Measurements from ENCODE around the gene STPG3.

The STPG3 gene

DNA sequence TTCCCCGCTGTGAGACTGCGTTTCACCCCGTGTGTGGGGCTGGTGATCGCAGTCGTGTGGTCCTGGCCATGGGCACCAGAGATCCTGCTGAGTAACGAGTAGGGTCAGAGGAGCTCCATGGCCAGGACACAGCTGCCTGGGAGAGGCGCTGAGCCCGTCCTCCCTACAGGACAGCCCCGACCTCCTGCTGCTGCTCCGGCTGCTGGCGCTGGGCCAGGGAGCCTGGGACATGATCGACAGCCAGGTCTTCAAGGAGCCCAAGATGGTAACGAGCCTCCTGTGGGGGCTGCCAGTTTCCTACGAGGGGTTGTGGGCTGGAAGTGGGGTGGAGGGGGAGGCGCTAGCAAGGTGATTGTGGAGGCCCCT, 15.1 kb downstream of the STPG3 start:
- Histone ChIP-seq H3K4me1 (ENCODE audit: control insufficient read depth, insufficient read depth, low read length) (peaks cover 3% of the 10 kb centered on the region), H3K4me3 (ENCODE audit: low read length) (no peak overlapping the region), H3K36me3 (ENCODE audit: control insufficient read depth, insufficient read depth, low read length, severe bottlenecking) (peaks cover 53% of the 10 kb centered on the region), H3K27me3 (replicated peaks; ENCODE audit: control insufficient read depth, insufficient read depth, low read length) (no peaks in the 10 kb centered on the region), H3K9me3 (ENCODE audit: control insufficient read depth, low read length) (no peaks in the 10 kb centered on the region), H3K9ac (ENCODE audit: low read length) (no peak overlapping the region)
- DNase-seq (ENCODE audit: low read depth), result no peak

DNA sequence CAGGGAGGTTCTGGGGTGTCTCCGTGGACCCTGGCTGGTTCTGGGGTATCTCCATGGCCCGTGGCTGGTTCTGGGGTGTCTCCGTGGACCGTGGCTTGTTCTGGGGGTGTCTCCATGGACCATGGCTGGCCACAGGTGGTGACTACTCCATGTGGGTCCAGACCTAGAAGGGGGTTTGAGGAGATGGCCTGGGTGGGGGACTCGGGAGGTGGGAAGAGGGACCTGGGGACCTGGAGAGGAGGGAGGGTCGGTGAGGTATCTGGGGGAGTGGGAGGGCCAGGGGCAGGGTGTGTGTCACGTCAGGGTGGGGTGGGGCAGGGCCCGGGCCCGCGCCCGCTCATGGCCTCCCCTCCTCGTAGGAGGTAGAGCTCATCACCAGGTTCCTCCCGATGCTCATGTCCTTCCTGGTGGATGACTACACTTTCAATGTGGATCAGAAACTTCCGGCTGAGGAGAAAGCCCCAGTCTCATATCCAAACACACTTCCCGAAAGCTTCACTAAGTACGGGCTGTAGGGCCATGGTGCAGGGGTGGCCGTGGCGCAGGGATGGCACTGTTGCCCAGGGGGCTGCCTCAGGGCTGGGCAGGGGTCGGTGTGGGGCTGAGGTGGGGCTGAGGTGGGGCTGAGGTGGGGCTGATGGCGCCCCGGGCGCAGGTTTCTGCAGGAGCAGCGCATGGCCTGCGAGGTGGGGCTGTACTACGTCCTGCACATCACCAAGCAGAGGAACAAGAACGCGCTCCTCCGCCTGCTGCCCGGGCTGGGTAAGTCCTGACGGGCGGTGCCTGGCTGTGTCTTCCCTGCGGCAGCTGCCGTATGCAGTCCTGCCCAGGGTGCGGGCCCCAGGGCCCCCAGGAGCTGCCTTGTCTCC, 15.7 kb downstream of the STPG3 start:
- no peaks in the 10 kb centered on the region for H3K9me3 ChIP-seq (ENCODE audit: control insufficient read depth, low read length)
- no peaks in the 10 kb centered on the region for H3K27me3 ChIP-seq (replicated peaks; ENCODE audit: control insufficient read depth, insufficient read depth, low read length)
- peaks cover 3% of the 10 kb centered on the region for H3K4me1 ChIP-seq (ENCODE audit: control insufficient read depth, insufficient read depth, low read length)
- H3K9ac ChIP-seq (ENCODE audit: low read length), result no peak overlapping the region
- peaks cover 57% of the 10 kb centered on the region for H3K36me3 ChIP-seq (ENCODE audit: control insufficient read depth, insufficient read depth, low read length, severe bottlenecking)
- no peak for DNase-seq (ENCODE audit: low read depth)
- no peak overlapping the region for H3K4me3 ChIP-seq (ENCODE audit: low read length)

DNA sequence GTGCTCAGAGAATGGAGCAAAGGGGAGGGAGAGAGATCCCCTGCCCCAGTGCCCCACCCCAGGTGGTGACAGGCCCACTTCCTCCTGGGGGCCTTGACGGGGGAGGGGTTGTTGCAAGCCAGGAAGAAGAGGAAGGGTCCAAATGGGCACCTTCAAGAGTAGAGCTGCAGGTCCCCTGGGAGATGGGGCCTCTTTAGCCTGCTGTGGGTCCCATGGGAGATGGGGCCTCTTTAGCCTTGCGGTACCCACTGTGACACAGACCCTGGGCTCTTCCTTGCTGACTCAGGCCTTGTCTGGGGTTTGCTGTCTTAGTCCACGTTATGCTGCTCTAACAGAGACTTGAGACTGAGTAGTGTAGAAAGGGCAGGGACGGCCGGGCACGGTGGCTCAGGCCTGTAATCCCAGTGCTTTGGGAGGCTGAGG, 16.9 kb downstream of the STPG3 start:
- Histone ChIP-seq H3K27me3 (replicated peaks; ENCODE audit: control insufficient read depth, insufficient read depth, low read length) (no peaks in the 10 kb centered on the region), H3K4me1 (ENCODE audit: control insufficient read depth, insufficient read depth, low read length) (peaks cover 3% of the 10 kb centered on the region), H3K36me3 (ENCODE audit: control insufficient read depth, insufficient read depth, low read length, severe bottlenecking) (peaks cover 57% of the 10 kb centered on the region), H3K4me3 (ENCODE audit: low read length) (no peak overlapping the region), H3K9ac (ENCODE audit: low read length) (no peak overlapping the region), H3K9me3 (ENCODE audit: control insufficient read depth, low read length) (no peaks in the 10 kb centered on the region)
- DNase-seq (ENCODE audit: low read depth), result no peak

DNA sequence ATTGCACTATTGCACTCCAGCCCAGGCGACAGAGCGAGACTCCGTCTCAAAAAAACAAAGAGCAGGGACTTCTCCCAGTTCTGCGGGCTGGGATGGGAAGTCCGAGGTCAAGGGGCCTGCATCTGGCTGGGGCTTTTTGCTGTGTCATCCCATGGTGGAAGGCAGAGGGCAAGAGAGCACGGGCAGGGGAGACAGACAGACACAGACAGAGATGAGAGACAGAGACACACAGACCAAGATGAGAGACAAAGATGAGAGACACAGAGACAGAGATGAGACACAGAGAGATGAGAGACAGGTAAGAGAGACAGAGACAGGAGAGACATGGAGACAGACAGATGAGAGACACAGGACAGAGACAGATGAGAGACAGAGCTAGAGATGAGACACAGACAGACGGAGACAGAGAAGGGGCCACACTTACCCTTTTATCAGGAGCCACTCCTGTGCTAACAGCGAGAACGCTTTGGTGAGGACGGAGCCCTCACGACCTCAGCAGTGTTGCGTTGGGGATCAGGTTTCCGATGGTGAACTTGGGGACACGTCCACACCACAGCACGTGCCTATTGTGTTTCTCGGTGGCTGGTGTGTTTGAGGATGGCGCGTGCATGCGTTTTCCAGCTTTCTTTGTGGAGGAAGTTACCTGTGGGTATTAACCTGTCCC, 17.6 kb downstream of the STPG3 start:
- Histone ChIP-seq H3K4me3 (ENCODE audit: low read length) (no peak overlapping the region), H3K36me3 (ENCODE audit: control insufficient read depth, insufficient read depth, low read length, severe bottlenecking) (peaks cover 54% of the 10 kb centered on the region), H3K9me3 (ENCODE audit: control insufficient read depth, low read length) (no peaks in the 10 kb centered on the region), H3K9ac (ENCODE audit: low read length) (no peak overlapping the region), H3K4me1 (ENCODE audit: control insufficient read depth, insufficient read depth, low read length) (peaks cover 3% of the 10 kb centered on the region), H3K27me3 (replicated peaks; ENCODE audit: control insufficient read depth, insufficient read depth, low read length) (no peaks in the 10 kb centered on the region)
- no peak for DNase-seq (ENCODE audit: low read depth)

DNA sequence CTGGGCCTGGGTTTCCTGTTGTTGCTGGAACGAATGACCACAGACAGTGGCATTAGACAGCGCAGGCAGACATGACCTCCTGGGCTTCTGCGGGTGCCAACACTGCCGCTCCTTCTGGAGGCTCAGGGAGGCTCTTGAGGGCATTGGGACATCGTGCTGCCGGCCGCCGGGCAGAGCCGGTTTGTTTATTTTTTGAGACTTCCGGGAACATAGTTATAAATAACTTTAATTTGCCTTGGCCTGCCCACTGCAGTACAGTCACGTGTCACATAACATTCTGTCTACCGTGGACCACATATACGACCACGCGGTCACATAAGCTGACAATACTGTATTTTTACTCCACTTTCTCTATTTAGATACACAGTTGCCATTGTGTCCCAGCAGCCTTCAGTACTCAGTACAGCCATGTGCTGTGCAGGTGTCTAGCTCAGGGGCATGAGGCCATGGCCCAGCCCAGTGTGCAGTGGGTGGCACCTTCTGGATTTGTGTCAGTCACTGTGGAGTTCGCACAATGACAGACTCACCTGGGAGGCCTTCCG, 18.2 kb downstream of the STPG3 start:
- DNase-seq (ENCODE audit: low read depth), result peak; percentile 35
- Histone ChIP-seq H3K4me3 (ENCODE audit: low read length) (no peak overlapping the region), H3K4me1 (ENCODE audit: control insufficient read depth, insufficient read depth, low read length) (peaks cover 3% of the 10 kb centered on the region), H3K27me3 (replicated peaks; ENCODE audit: control insufficient read depth, insufficient read depth, low read length) (no peaks in the 10 kb centered on the region), H3K9me3 (ENCODE audit: control insufficient read depth, low read length) (no peaks in the 10 kb centered on the region), H3K36me3 (ENCODE audit: control insufficient read depth, insufficient read depth, low read length, severe bottlenecking) (peaks cover 48% of the 10 kb centered on the region), H3K9ac (ENCODE audit: low read length) (no peak overlapping the region)

DNA sequence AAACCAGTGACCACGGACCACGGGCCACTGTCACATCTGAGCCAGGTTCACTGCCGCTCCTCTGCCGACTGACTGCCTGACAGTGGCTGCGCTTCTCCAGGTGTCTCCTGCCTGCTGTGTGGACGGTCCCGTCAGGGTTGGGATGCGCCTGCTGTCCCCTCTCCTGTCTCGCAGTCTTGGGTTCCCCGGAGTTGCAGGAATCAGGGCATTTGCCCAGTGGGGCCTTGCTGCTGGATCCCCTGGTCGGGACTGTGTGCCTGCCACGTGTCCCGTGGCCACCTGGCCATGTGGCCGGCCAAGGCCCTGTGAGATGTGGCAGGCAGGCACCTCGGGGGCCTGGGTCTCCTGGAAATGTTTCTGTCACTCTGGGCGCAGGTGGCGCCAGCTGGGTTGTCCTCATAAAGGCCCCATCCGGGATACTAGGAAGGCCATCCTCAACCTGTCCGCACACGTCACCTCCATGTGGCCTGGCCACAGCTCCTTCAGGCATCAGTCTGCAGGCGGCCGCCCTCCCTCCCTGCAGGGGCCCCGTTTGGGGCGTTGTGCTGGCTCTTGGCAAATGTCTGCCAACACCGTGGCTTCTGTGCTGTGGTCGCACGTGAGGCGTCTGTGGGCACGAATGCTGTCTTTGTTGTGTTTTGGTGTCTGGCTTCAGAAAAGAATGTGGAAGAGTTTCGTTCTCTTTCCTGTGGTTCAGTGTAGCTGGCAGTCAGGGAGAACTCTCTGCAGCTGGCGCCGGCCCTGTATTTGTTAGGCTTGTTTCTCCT, 20.0 kb downstream of the STPG3 start:
- H3K4me3 ChIP-seq (ENCODE audit: low read length), result no peak overlapping the region
- no peaks in the 10 kb centered on the region for H3K9me3 ChIP-seq (ENCODE audit: control insufficient read depth, low read length)
- H3K4me1 ChIP-seq (ENCODE audit: control insufficient read depth, insufficient read depth, low read length), result peaks cover 8% of the 10 kb centered on the region
- DNase-seq (ENCODE audit: low read depth), result no peak
- H3K36me3 ChIP-seq (ENCODE audit: control insufficient read depth, insufficient read depth, low read length, severe bottlenecking), result peaks cover 37% of the 10 kb centered on the region
- no peak overlapping the region for H3K9ac ChIP-seq (ENCODE audit: low read length)
- H3K27me3 ChIP-seq (replicated peaks; ENCODE audit: control insufficient read depth, insufficient read depth, low read length), result no peaks in the 10 kb centered on the region

DNA sequence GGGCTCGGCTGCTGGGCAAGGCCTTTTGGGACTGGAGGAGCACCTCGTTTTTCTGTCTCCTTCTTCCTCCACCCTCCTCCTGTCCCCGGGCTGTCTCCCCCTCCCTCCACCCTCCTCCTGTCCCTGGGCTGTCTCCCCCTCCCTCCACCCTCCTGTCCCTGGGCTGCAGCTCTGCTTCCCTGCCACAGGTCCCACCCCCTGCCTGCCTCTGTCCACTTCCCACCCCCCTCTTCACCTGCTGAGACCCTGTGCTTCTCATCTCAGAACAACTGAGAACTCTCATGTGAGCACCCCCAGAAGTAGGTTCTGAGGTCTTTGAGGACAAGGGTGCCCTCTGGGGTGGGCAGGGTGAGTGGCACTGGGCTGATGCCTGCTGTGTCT, 20.6 kb downstream of the STPG3 start:
- Histone ChIP-seq H3K4me1 (ENCODE audit: control insufficient read depth, insufficient read depth, low read length) (peaks cover 14% of the 10 kb centered on the region), H3K36me3 (ENCODE audit: control insufficient read depth, insufficient read depth, low read length, severe bottlenecking) (peaks cover 33% of the 10 kb centered on the region), H3K27me3 (replicated peaks; ENCODE audit: control insufficient read depth, insufficient read depth, low read length) (no peaks in the 10 kb centered on the region), H3K4me3 (ENCODE audit: low read length) (no peak overlapping the region), H3K9ac (ENCODE audit: low read length) (no peak overlapping the region), H3K9me3 (ENCODE audit: control insufficient read depth, low read length) (no peaks in the 10 kb centered on the region)
- DNase-seq (ENCODE audit: low read depth), result no peak

DNA sequence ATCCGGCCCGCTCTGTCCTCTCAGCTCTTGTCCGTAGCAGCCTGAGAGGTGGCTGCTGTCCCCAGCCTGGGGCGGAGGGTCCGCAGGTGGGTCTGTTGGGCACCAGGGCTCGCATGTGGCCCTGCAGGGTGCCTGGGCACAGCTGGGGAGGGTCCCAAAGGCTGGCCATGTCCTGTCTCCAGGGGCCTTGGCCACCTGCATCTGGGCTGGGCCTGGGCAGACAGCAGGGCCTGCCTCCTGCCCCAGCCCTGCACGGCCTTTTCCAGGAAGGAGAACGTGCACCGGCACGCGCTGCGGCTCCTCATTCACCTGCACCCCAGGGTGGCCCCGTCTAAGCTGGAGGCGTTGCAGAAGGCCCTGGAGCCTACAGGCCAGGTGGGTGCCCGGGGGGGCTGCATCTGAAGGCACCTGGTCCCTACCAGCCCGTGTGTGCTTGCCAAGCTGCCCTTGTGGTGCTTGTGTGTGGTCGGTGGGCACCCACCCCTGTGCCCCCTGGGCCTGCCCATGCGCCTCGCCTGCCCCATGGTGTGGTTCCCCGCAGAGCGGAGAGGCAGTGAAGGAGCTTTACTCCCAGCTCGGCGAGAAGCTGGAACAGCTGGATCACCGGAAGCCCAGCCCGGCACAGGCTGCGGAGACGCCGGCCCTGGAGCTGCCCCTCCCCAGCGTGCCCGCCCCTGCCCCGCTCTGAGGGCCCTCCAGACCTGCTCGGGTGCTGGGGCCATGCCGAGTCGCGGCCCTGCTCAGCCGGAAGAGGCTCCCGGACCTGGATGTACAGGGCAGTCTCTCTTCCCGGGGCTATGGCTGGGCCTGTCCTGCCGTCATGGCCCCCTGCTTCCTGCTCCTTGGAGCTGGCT, 21.4 kb downstream of the STPG3 start:
- H3K9me3 ChIP-seq (ENCODE audit: control insufficient read depth, low read length), result no peaks in the 10 kb centered on the region
- no peaks in the 10 kb centered on the region for H3K27me3 ChIP-seq (replicated peaks; ENCODE audit: control insufficient read depth, insufficient read depth, low read length)
- no peak for DNase-seq (ENCODE audit: low read depth)
- H3K4me1 ChIP-seq (ENCODE audit: control insufficient read depth, insufficient read depth, low read length), result peaks cover 21% of the 10 kb centered on the region
- peaks cover 29% of the 10 kb centered on the region for H3K36me3 ChIP-seq (ENCODE audit: control insufficient read depth, insufficient read depth, low read length, severe bottlenecking)
- no peak overlapping the region for H3K9ac ChIP-seq (ENCODE audit: low read length)
- no peak overlapping the region for H3K4me3 ChIP-seq (ENCODE audit: low read length)

DNA sequence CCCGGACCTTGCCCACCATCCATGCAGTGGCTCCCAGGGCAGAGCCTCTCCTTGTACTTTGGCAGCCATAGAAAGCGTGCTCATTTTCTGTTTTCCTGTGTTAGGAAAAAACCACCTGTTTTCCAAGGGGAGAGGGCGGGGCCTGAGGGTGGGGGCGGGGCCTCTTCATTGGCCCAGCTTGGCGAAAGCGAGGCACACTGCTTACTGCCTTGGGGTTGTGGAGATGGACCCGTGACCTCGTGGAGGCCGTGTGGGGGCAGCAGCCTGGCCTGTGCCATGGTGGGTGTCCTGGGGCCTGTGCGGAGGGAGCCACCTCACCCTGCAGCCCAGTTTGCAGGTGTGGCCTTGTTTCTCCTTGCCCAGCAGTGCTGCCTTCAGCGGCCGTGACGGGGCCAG, 22.0 kb downstream of the STPG3 start:
- Histone ChIP-seq H3K27me3 (replicated peaks; ENCODE audit: control insufficient read depth, insufficient read depth, low read length) (no peaks in the 10 kb centered on the region), H3K4me3 (ENCODE audit: low read length) (no peak overlapping the region), H3K36me3 (ENCODE audit: control insufficient read depth, insufficient read depth, low read length, severe bottlenecking) (peaks cover 26% of the 10 kb centered on the region), H3K9ac (ENCODE audit: low read length) (no peak overlapping the region), H3K9me3 (ENCODE audit: control insufficient read depth, low read length) (no peaks in the 10 kb centered on the region), H3K4me1 (ENCODE audit: control insufficient read depth, insufficient read depth, low read length) (peaks cover 23% of the 10 kb centered on the region)
- DNase-seq (ENCODE audit: low read depth), result no peak

DNA sequence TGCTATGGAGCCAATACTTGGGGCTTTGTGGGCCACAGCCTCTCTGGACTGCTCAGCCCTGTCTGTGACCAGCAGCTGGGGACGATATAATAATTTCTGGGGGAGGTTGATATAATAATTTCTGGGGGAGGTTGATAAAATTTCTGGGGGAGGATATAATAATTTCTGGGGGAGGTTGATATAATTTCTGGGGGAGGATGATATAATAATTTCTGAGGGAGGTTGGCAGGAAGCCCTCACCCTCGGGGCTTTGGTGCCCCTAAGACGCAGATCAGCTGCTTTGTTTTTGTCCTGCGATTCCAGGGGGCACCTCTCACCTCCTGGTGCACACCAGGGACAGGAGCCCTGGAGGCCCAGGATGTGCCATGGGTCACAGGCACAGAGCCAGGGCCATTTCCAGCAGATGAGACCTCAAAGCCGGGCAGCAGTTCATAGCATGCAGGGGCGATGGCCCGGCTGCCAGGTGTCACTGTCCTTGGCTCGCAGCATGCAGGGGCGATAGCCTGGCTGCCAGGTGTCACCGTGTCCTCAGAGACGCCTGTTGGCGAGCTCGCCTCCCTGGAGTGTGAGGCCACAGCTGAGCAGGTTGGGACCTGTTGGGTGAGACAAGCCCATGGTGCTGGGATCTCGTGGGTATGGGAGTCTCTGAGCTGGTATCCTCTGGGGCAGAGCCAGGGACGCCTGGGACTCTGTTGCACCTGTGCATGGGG, 22.7 kb downstream of the STPG3 start:
- Histone ChIP-seq H3K9me3 (ENCODE audit: control insufficient read depth, low read length) (no peaks in the 10 kb centered on the region), H3K4me3 (ENCODE audit: low read length) (no peak overlapping the region), H3K27me3 (replicated peaks; ENCODE audit: control insufficient read depth, insufficient read depth, low read length) (no peaks in the 10 kb centered on the region), H3K9ac (ENCODE audit: low read length) (no peak overlapping the region), H3K36me3 (ENCODE audit: control insufficient read depth, insufficient read depth, low read length, severe bottlenecking) (peaks cover 22% of the 10 kb centered on the region), H3K4me1 (ENCODE audit: control insufficient read depth, insufficient read depth, low read length) (peaks cover 23% of the 10 kb centered on the region)
- DNase-seq (ENCODE audit: low read depth), result no peak
